ENCODE data around the gene GVQW3.

DNA sequence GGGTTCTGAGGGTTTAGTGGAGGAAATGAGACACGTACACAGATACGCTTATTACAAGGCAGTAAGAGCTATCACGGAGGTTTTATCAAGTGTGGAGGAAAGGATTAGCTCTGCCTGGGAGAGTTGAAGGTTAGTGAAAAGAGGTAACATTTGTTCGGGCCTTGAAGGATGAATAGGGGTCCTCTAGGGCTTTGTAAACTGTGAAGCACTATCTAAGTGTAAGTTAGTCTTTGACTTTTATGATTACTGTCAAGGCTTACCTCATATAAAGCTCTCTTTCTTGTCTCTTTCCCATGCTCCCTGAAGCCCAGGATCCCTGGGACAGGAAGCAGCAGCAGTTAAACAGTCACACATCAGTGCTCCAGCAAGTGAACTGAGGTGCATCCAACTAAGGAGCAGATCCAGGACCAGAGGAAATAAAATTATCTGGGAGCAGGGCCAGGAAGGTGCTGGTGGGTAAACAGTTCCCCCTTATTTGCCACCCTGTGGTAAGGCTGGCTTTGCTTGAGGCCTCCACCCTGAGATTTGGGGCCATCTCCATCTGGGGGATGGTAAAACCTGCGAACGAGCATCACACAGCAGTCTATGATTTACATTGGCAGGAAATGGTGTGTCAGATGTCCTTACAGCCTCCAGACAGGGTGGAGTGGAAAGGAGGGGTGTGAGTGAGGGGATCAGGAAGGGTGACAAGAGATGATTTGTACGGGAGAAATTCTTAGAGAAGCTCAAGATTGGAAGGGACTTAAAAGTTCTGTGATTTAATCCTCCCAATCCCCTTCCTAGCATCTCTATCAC is 27.2 kb downstream of the GVQW3 start:
- TF ChIP-seq, protein P1, sequence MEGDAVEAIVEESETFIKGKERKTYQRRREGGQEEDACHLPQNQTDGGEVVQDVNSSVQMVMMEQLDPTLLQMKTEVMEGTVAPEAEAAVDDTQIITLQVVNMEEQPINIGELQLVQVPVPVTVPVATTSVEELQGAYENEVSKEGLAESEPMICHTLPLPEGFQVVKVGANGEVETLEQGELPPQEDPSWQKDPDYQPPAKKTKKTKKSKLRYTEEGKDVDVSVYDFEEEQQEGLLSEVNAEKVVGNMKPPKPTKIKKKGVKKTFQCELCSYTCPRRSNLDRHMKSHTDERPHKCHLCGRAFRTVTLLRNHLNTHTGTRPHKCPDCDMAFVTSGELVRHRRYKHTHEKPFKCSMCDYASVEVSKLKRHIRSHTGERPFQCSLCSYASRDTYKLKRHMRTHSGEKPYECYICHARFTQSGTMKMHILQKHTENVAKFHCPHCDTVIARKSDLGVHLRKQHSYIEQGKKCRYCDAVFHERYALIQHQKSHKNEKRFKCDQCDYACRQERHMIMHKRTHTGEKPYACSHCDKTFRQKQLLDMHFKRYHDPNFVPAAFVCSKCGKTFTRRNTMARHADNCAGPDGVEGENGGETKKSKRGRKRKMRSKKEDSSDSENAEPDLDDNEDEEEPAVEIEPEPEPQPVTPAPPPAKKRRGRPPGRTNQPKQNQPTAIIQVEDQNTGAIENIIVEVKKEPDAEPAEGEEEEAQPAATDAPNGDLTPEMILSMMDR (IDR thresholded peaks at IDR 0.05) = no peak
- no peak for TF ChIP-seq POLR2A (IDR thresholded peaks at IDR 0.05)

Data from heart left ventricle (tissue), 13 donors.